RWPE2 (cell line): ENCODE measurements around the gene CPD.

Experiments
- ATAC-seq: fragments of 200-7000 bp; cut with Tn5 transposase; 3 replicates; pipeline ENCODE4 v1.9.1; 2021; ENCODE audit warnings: low read depth
- DNase-seq: peaks from one replicate; pipeline ENCODE4 v3.0.0-alpha.2; 2020; ENCODE audit warnings: low spot score
- H3K27ac ChIP-seq: fragments of 450-650 bp; 2 replicates; pipeline ENCODE4 v1.5.1; 2017; ENCODE audit warnings: mild to moderate bottlenecking; ENCODE audit not compliant: poor library complexity, severe bottlenecking
- H3K27me3 ChIP-seq: fragments of 250-450 bp; sonication (Bioruptor Pico); 2 replicates; pipeline ENCODE4 v1.5.1; 2021; ENCODE audit warnings: mild to moderate bottlenecking, moderate library complexity; ENCODE audit not compliant: insufficient read depth, poor library complexity, severe bottlenecking
- H3K36me3 ChIP-seq: fragments of 250-450 bp; sonication (Bioruptor Pico); 2 replicates; pipeline ENCODE4 v1.5.1; 2020; ENCODE audit warnings: low read depth, mild to moderate bottlenecking, moderate library complexity
- H3K4me1 ChIP-seq: fragments of 250-450 bp; sonication (Bioruptor Pico); 2 replicates; pipeline ENCODE4 v1.5.1; 2021; ENCODE audit warnings: mild to moderate bottlenecking, moderate library complexity; ENCODE audit not compliant: insufficient read depth, poor library complexity, severe bottlenecking
- H3K4me3 ChIP-seq: fragments of 250-450 bp; sonication (Bioruptor Pico); 2 replicates; pipeline ENCODE4 v1.5.1; 2021; ENCODE audit warnings: mild to moderate bottlenecking, moderate library complexity; ENCODE audit not compliant: severe bottlenecking
- H3K9me3 ChIP-seq: fragments of 250-450 bp; sonication (Bioruptor Pico); 2 replicates; pipeline ENCODE4 v1.5.1; 2021; ENCODE audit warnings: mild to moderate bottlenecking, moderate library complexity; ENCODE audit not compliant: severe bottlenecking
- TF ChIP-seq, protein P1 (sequence below): fragments of 450-650 bp; IDR thresholded peaks from one replicate; pipeline ENCODE4 v1.5.1; 2017; ENCODE audit warnings: mild to moderate bottlenecking, moderate library complexity; ENCODE audit not compliant: poor library complexity, severe bottlenecking

Gene CPD

GRCh38 chr17:30368912-30369720, 9.6 kb upstream of the CPD start:
- H3K4me3 ChIP-seq: no peak overlapping the region
- no peaks in the 10 kb centered on the region for H3K36me3 ChIP-seq
- ATAC-seq: no peak
- H3K9me3 ChIP-seq: no peaks in the 10 kb centered on the region
- H3K27me3 ChIP-seq: no peaks in the 10 kb centered on the region
- DNase-seq: no peak
- H3K4me1 ChIP-seq: peaks cover 18% of the 10 kb centered on the region
- TF ChIP-seq, protein P1, sequence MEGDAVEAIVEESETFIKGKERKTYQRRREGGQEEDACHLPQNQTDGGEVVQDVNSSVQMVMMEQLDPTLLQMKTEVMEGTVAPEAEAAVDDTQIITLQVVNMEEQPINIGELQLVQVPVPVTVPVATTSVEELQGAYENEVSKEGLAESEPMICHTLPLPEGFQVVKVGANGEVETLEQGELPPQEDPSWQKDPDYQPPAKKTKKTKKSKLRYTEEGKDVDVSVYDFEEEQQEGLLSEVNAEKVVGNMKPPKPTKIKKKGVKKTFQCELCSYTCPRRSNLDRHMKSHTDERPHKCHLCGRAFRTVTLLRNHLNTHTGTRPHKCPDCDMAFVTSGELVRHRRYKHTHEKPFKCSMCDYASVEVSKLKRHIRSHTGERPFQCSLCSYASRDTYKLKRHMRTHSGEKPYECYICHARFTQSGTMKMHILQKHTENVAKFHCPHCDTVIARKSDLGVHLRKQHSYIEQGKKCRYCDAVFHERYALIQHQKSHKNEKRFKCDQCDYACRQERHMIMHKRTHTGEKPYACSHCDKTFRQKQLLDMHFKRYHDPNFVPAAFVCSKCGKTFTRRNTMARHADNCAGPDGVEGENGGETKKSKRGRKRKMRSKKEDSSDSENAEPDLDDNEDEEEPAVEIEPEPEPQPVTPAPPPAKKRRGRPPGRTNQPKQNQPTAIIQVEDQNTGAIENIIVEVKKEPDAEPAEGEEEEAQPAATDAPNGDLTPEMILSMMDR: no peak
- peak overlapping the region; percentile 39 for H3K27ac ChIP-seq

DNA sequence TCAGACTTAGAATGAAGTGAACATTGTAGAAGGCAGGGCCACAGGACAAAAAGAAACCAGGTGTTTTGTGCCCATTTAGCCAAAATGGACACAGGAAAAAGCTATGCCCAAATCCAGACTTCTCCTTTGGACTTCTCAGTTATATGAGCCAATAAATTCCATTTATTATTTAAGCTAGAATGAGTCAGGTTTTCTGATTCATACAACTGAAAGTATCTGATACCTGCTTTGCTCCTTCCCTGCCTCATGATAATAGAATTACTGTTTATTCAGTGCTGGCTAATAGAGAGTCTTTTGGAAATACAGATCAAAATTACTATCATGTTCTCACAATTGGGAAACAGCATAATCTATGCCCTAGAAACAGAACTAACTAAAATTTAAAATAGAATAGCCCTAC, 8.7 kb upstream of the CPD start:
- peaks cover 18% of the 10 kb centered on the region for H3K4me1 ChIP-seq
- no peaks in the 10 kb centered on the region for H3K27me3 ChIP-seq
- ATAC-seq (peak; percentile 86), DNase-seq (no peak)
- no peaks in the 10 kb centered on the region for H3K36me3 ChIP-seq
- TF ChIP-seq, protein P1: no peak
- no peaks in the 10 kb centered on the region for H3K9me3 ChIP-seq
- peak overlapping the region; percentile 39 for H3K27ac ChIP-seq
- H3K4me3 ChIP-seq: no peak overlapping the region

- H3K36me3 ChIP-seq: no peaks in the 10 kb centered on the region
- no peak overlapping the region for H3K27ac ChIP-seq
- H3K4me1 ChIP-seq: peaks cover 23% of the 10 kb centered on the region
- TF ChIP-seq, protein P1: peak; percentile 25
- H3K27me3 ChIP-seq: no peaks in the 10 kb centered on the region
- peak; percentile 59 for ATAC-seq
- no peak overlapping the region for H3K4me3 ChIP-seq
- no peaks in the 10 kb centered on the region for H3K9me3 ChIP-seq
- no peak for DNase-seq
Observed at GRCh38 chr17:30372755-30373154, 6.0 kb upstream of the CPD start.

GRCh38 chr17:30375661-30376060, 3.1 kb upstream of the CPD start:
- H3K27me3 ChIP-seq: no peaks in the 10 kb centered on the region
- H3K9me3 ChIP-seq: no peaks in the 10 kb centered on the region
- H3K36me3 ChIP-seq: no peaks in the 10 kb centered on the region
- H3K27ac ChIP-seq: no peak overlapping the region
- TF ChIP-seq, protein P1: no peak
- no peak overlapping the region for H3K4me3 ChIP-seq
- no peak for ATAC-seq
- peaks cover 13% of the 10 kb centered on the region for H3K4me1 ChIP-seq
- no peak for DNase-seq
